Stimulated activated CD8-positive, alpha-beta memory T cell treated with anti-CD3 and anti-CD28 coated beads, Interleukin-7, amount 100 ng/mL, for 24 hours (primary cell): ENCODE results near the gene HJURP.

Experiments
- DNase-seq: peaks from one replicate; pipeline ENCODE4 v3.0.0-alpha.2; 2020; ENCODE audit warnings: low read depth

HJURP gene

DNA sequence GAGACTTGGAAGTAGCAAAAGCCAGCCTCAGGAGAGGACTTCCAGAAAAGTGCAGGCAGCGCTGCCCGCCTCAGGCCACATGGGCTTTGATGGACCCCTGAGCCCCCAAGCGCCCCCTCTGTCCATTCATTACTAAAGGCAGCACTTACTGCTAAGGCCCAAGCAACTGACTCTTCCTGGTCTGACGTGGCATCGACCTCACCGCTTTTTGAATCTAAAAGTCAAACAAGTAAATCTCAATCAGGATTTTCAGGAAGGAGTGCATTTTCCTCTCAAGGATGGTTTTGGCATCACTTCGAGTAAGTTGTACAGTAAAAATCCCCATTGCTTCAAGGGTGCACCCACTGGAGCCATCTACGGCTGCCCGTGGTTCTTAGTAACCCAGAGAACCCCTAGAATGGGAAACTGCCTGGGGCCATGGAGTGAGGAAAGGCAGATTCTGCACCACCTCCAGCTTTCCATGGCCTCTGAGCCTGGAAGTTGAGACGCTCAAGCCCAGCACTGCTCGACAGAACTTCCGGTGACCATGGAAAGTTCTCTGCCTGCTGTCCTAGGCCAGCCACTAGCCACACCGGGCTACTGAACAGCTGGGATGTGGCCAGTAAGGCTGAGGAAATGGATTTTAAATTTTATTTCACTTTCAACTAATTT is 7.0 kb downstream of the HJURP start:
- DNase-seq = no peak

GRCh38 chr2:233846387-233847247 is 7.7 kb downstream of the HJURP start:
- no peak for DNase-seq

DNA sequence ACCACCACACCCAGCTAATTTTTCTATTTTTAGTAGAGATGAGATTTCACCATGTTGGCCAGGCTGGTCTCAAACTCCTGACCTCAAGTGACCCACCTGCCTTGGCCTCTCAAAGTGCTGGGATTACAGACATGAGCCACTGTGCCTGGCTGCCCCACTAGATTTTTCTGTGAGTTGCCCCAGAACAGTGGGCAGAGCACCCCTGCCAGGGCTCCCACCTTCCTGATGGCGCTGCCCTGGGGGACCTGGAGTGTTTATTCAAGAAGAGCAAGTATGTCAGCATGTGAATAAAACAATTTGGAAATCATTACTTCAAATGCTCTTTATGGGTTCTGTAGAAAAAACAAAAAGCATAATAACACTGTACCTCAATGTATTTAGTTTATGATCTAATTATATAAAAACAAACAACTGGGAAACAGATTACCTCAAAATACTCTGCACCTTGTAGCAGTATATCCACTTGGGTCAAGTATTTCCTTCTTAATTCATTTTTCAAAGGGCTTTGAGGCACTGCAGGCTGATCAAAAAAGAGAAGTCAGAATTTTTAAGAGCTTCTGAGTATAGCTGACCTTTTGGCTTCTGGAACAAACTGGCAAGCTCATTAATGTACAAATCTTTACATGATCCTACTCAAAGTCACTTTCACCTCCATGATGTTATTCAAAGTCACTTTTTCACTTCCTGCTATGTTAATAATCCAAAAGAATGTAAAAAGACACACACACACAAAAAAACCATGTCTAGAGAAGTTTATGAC is 8.9 kb downstream of the HJURP start:
- no peak for DNase-seq

DNA sequence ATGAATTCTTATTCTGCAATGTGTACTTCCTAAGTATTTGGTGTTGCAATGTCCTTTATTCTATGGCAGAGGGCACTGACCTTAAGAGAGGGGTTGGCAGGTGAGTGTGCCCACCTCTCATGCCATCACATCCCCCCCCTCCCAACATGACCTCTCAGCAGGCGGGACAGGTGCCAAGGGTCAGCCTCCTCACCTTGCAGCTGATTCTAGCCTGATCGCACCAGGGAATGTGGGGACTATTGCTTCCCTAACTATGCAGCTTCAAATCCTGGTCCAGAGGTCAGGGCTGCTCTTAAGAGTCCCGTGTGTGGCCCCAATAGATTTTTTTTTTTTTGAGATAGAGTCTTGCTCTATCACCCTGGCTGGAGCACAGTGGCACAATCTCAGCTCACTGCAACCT is 9.5 kb downstream of the HJURP start:
- DNase-seq = no peak

DNA sequence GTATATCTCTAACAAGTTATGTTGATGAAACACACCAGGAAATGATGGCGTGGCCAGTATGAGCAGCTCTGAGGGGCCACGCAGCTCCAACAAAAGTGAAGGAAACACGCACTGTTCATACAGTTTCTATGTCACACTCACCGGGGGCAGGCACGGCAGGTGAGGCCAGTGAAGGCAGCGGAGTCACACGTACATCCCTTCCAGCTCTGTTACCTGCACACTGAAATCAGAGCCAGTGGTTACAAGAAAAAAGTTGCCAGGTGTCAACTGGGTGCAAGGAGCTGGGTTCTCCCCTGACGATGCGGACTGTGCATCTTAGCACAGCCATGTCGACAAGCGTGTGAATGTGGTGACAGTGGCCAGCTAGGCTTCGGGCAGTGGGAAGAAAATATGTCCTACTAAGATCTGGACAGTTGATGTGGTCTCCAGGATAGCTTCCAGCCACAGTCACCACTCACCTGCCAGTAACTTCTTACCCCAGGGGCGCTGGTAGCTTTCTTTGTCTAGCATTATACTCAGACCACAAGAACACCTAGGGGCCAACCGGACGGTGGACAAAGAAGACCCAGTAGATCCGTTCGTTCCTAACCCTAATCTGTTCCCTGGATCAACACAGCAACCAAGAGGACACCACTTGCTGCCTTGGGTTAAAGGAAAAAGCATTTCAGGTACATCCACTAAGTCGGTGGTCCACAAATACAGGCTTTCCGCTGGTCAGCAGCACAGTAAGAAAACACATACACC is 10.1 kb downstream of the HJURP start:
- no peak for DNase-seq

DNA sequence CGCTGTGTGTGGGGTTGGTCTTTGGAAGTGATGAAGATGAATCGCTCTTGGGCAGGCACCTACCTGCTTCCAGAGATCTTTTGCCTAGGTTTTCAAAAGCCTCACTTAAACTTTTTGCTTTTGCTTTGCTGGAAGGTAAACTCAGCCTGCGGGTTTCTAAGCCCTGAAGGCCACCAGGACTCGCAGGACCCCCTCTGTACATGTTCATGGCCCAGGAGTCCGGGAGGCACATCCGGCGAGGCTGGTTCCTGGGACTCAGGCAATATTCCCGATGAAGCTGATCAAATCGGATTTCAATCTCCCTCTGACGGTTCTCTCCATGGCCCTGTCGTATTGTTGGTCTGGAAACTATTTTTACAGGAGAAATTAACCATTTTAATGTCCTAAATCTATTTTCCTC is 13.2 kb downstream of the HJURP start:
- DNase-seq = no peak

DNA sequence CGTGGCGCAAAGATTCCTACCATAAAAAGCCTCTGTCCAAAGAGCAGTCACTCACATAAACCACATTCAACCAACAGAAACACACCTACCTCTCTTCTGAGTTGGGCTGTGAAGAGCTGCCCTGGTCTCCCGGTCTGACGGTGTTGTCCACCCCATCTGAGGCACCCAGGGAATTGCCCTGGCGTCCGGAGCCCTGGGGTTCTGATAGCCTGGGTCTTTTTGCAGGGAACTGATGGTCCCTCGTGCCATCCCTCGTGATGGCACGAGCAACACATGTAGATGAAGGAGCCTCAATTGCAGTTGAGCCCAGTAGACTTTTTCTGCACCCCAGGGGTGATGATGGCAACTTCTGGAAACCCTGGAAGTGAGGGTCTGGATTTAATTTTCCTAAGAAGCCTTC is 13.8 kb downstream of the HJURP start:
- no peak for DNase-seq

- no peak for DNase-seq
Measured at GRCh38 chr2:233839447-233839820, 14.9 kb downstream of the HJURP start.

DNA sequence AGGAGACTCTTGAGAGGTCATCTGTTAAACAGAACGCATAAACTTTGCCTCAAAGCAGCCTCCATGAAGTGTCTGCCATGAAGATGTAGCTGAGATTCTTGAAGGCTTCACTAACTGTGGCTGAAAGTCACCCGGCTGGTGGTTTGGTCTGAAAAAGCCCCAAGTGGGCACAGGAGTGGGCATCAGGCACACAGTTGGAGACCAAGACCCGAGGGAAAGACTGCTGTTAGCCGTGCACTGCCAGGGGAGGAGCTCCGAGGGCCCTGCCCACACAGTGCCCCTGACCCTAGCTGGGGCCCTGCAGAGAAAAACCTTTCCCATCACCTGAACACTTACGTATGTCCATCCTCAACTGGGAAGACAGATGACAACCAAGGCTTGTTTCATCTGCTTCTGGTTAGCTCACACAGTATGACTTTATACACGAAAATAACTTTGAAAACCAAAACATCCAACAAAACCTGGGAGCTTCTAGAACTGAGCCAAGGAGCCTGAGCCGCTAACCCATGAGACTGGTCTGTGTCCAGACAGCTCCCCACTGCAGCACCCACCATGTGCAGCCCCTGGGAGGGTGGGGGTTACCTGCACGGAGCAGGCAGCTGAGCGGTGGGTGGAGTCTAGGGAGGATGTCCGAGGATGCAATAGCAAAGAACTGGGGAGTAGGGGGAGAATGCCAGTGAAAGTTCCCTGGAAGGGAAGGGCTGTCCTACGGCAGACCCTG is 15.4 kb downstream of the HJURP start:
- DNase-seq = no peak

DNA sequence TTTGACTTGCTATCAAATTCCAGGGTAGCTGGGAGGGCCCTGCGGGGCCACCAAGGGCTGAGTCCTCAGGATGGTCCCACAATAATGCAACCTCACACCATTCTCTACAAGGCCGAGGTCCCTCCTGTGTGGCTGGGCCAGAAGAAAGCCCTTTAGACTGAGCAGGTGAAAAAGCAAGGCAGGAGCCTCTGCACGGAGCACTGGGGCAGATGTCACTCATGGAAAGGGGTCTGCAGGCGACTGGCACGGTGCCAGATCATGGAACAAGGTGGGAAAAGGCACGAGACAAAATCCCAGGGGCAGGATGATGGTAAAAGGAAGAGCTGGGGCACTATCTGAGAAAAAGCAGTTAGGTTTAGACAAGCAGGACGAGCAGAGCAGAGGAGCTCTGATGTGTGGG is 16.1 kb downstream of the HJURP start:
- DNase-seq = no peak

- DNase-seq = no peak
Measured at GRCh38 chr2:233837694-233838229, 16.6 kb downstream of the HJURP start.

DNA sequence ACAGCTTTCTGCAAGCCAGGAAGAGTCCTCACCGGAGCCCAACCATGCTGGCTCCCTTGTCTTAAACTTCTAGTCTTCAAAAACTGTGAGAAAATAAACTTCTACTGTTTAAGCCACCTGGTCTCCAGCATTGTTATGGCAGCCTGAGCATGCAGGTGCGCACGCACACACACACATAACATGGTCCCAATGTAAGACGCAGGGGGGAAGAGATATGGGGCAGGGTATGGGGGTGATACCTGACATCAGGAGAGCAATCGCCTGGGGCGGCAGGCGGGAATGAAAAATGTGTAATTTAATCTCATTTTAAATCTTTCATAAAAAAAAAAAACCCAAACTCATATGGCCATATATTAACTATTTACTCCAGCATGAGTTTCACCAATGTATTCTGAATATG is 18.0 kb downstream of the HJURP start:
- DNase-seq = no peak

DNA sequence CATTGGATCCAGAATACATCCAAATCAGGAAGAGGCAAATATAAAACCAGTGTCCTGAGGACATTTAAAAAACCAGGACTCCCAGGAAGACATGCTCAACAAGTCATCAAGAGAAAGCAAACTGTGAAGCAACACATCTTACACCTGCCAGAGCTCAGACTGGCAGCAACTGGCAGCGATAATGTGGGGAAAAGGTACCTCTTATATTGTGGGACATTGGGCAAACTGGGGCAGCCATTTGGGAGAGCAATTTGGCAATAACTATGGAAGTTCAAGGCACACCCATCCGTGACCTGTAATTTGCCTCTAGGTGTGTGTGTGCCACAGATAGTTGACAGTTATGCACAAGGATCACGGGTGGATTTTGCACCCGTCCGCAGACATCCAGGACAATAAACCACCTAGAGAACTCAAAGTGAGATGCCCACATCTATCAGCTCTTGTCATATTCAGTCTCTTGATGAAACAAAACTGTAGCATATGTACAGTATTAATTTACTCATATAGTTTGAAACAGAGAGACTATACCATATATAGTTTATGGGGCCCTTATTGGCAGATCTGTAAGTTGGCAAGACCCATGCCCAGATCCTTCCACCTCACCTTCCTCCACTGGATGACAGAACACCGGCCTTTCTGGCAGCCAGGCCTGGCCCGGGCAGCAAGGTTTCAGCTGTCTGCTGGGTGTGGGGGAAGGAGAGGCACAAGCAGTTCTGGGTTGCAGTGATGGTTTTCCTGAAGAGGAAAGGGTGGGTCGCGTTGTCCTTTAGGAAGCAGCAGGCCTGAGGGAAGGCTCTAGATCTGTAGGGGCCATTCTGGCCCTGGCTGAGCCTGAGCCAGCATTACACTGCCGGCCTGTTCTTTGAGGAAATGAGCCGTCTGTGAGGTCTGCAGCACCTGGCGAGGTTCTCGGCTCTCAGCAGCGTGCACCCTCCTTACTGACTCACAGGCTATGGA is 18.8 kb downstream of the HJURP start:
- no peak for DNase-seq

DNA sequence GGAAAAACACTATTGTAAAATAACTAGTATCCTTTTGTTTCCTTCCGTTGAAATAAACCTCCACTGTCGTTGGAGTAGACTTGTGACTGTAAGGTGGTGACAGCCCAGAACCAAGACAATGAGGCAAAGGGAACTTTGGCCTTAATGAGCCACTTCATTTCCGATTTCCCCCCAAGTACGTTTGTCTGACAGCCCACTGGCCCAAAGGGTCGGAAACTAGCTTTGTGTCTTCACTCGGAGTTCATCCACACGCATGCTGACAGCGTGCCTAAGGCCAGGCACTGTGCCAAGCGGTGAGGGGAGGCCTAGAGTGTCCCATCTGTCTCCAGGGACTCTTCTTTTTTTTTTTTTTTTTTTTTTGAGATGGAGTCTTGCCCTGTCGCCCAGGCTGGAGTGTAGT is 21.0 kb downstream of the HJURP start:
- no peak for DNase-seq

DNA sequence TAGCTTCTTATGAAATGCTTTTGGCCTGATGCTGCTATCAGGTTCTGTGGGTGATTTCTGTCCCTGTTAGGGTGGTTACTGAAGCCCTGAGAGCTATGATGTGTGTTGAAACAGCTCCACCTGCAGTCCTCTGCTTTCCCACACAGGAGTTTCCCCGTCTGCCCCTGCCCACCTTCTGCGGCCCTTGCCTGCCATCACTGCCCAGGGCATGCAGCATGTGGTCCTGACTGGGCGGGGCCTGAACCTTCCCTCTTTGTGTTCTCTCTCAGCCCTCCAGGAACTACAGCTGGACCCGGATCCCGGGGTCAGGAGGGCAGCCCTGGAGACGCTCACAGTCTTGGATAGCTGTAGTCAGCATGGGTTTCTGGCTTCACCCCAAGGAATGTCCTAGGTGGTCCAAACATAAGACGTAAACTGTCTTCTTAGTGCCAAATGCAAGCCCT is 21.4 kb downstream of the HJURP start:
- DNase-seq = no peak

GRCh38 chr2:233832414-233832813 is 21.9 kb downstream of the HJURP start:
- DNase-seq = no peak

DNA sequence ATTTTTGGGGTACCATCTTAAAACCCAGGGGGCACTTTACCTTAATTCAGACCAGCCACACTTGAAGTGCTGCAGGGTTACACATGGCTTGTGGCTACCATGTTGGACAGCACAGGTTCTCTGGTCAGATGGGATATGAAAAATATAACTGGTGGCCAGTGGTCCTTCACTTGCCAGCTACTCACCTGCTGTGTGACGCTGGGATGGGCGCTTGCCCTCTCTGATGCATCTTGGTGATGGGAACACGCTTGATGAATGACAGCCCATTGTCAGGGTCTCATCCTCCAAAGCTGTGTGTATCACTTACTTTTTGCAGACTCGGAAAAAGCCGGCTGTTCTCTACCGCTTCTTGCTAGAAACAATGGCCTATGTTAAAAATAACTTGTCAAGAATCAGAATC is 22.5 kb downstream of the HJURP start:
- no peak for DNase-seq

DNA sequence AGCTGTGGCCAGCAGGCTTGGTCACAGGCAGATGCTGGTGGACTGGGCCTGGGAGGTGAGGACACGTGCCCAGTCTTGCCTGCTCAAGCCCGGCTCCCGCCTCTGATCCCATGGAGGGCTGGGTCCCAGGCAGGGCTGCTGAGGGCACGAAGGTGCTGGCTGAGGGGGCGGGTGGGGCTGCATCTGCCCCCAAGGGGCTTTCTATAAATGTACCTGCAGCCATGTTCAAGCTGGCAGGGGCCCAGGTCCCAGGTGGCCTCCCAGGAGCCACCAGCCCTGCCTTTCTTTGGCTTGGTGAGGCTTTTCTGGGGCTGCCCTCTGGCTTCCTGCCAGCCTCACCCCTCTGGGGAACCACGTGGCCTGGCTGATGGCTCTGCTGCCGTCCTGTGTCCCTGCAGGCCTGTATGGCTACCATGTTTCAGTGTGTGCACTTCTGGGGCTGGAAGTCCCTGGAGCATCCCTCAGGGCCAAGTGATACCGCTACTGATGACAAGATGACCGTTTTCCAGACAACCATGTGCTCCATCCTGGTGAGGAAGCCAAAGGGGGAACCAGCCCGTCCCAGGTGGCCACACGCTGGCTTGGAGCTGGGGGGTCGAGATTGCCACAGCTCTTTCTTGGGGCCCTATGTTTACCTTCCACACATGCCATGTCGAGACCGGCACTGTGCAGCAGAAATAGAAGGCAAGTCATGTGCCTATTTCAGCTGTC is 23.2 kb downstream of the HJURP start:
- no peak for DNase-seq

- no peak for DNase-seq
Measured at GRCh38 chr2:233830111-233830802, 24.1 kb downstream of the HJURP start.
